HepG2 (cell line): Measurements from ENCODE around the gene FDXR. TPM values are rescaled to one million over a fixed set of nuclear protein-coding genes. Genes with fewer than 3 reads are reported as not detected.

Experiments
- HNRNPL ChIP-seq: fragments of 200-400 bp; formaldehyde crosslinking; IDR thresholded peaks from 2 replicates; pipeline ENCODE4 v1.6.1; 2017; ENCODE audit warnings: mild to moderate bottlenecking, low read depth, low read length
- KAT8 ChIP-seq: IDR thresholded peaks from 2 replicates; pipeline ENCODE4 v1.6.1; 2016; ENCODE audit warnings: missing genetic modification reagents, missing compliant biosample characterization
- MAZ ChIP-seq, 2 experiments: sonication (generic) in 1 of 2; formaldehyde crosslinking in 1 of 2; IDR thresholded peaks; 2 replicates each; pipeline versions ENCODE4 v1.5.0 to v1.6.1; 2012 to 2020; ENCODE audit warnings: low read depth in 2 of 2, mild to moderate bottlenecking in 2 of 2, borderline replicate concordance in 1 of 2, improper control_type of control experiment in 1 of 2, low read length in 1 of 2, missing genetic modification reagents in 1 of 2, moderate library complexity in 1 of 2
- ONECUT2 ChIP-seq: sonication (generic); formaldehyde crosslinking; IDR thresholded peaks from 2 replicates; pipeline ENCODE4 v1.4.0; 2020; ENCODE audit warnings: missing genetic modification reagents
- XBP1 ChIP-seq: sonication (generic); formaldehyde crosslinking; IDR thresholded peaks from 2 replicates; pipeline ENCODE4 v1.5.0; 2020; ENCODE audit warnings: missing genetic modification reagents
- ZBTB3 ChIP-seq: sonication (generic); formaldehyde crosslinking; IDR thresholded peaks from 2 replicates; pipeline ENCODE4 v1.4.0; 2020; ENCODE audit warnings: low read depth, mild to moderate bottlenecking, moderate library complexity, missing genetic modification reagents, borderline replicate concordance
- ZBTB42 ChIP-seq: sonication (generic); formaldehyde crosslinking; IDR thresholded peaks from 2 replicates; pipeline ENCODE4 v1.5.0; 2020; ENCODE audit warnings: mild to moderate bottlenecking, missing genetic modification reagents
- ZBTB7B ChIP-seq: sonication (generic); formaldehyde crosslinking; IDR thresholded peaks from 2 replicates; pipeline ENCODE4 v1.4.0; 2020; ENCODE audit warnings: missing genetic modification reagents
- ZNF205 ChIP-seq: IDR thresholded peaks from 2 replicates; pipeline ENCODE4 v1.6.1; 2018; ENCODE audit warnings: missing biosample characterization, missing genetic modification reagents
- ZNF674 ChIP-seq: sonication (generic); formaldehyde crosslinking; IDR thresholded peaks from 2 replicates; pipeline ENCODE4 v1.5.0; 2020; ENCODE audit warnings: low read depth, mild to moderate bottlenecking, missing genetic modification reagents
- ZNF709 ChIP-seq: sonication (generic); formaldehyde crosslinking; IDR thresholded peaks from 2 replicates; pipeline ENCODE4 v1.5.0; 2020; ENCODE audit warnings: mild to moderate bottlenecking, missing genetic modification reagents
- polyA plus RNA-seq, 8 experiments: library from polyadenylated mRNA; depleted of rRNA in 3 of 8; stranded (reverse) in 7 of 8; unstranded in 1 of 8; fragments of >200 nt; fragmentation: Illumina TruSeq in 4 of 8; extraction: Trizol in 4 of 8; gene quantifications; 2 replicates each; pipeline versions ENCODE4 v1.2.1 to v1.2.3, GENCODE V29; 2011 to 2016; ENCODE audit warnings: low read depth in 4 of 8, missing spikeins in 1 of 8, mixed read lengths in 1 of 8; ENCODE audit not compliant: insufficient read depth in 1 of 8
- total RNA-seq, 5 experiments: library from RNA; depleted of rRNA; stranded (reverse); fragments of >200 nt; fragmentation: Illumina TruSeq; extraction: Trizol; gene quantifications; 2 replicates each; pipeline ENCODE4 v1.2.3, GENCODE V29; 2016; ENCODE audit warnings: low read depth in 1 of 5
- TF ChIP-seq, protein P1 (sequence below): sonication (generic); formaldehyde crosslinking; IDR thresholded peaks from 2 replicates; pipeline ENCODE4 v1.4.0; 2020; ENCODE audit warnings: mild to moderate bottlenecking, missing genetic modification reagents
- TF ChIP-seq, protein P2 (sequence below): sonication (generic); formaldehyde crosslinking; IDR thresholded peaks from 2 replicates; pipeline ENCODE4 v1.4.0; 2020; ENCODE audit warnings: missing genetic modification reagents, borderline replicate concordance
- TF ChIP-seq, protein P3 (sequence below): sonication (generic); formaldehyde crosslinking; conservative IDR thresholded peaks from 2 replicates; pipeline ENCODE4 v1.4.0; 2020; ENCODE audit warnings: missing genetic modification reagents
- TF ChIP-seq, protein P4 (sequence below): sonication (generic); formaldehyde crosslinking; conservative IDR thresholded peaks from 2 replicates; pipeline ENCODE4 v1.4.0; 2020; ENCODE audit warnings: mild to moderate bottlenecking, missing genetic modification reagents, moderate library complexity
- TF ChIP-seq, protein P5 (sequence below): sonication (generic); formaldehyde crosslinking; IDR thresholded peaks from 2 replicates; pipeline ENCODE4 v1.5.0; 2020; ENCODE audit warnings: missing genetic modification reagents, mild to moderate bottlenecking, borderline replicate concordance
- TF ChIP-seq, protein P6 (sequence below): sonication (generic); formaldehyde crosslinking; IDR thresholded peaks from 2 replicates; pipeline ENCODE4 v1.8.1; 2023; ENCODE audit warnings: mild to moderate bottlenecking, missing genetic modification reagents, borderline replicate concordance

Gene FDXR
- total and polyA plus RNA-seq, 2 of the 13 experiments (the other 11 are each of a cell fraction or from before 2014, with no cell fraction given) = 23.4 to 116 TPM

DNA sequence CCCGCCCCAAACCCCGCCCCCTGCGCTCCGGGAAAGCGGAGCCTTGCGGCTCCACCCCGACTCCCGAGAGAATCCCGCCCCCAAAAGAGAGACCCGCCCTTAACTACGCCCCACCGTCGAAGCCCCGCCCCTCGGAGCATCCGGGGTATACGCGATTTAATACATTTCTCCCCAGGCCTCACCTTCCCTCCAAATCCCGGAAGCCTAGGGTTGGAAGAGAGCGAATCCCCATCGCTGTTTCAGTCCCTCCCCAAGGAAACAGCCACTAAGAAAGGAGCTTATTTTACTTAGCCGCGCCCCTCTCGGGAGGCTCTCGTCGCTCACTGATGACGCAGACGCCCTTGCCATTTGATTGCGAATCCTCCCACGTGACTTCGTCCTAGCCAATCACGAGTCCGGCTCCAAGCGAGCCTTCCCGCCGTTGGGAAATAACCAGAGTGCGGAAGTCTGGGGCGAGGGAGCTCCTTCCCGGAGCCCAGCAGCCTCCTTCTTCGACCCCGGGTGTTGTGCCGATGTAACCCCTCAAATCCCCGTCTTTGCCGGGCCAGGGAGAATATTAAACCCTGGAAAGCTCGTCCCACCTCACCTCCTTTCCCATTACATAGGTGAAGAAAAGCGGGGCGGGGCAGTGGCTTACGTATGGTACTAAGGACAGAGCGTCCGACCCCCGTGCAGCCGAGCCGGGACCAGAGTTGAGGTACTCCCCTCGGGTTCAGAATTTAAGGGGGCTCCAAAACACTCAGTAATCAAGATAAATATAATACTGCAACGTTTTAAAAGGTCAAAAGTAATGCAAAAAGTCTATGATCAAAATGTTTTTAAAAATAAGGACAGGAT, 461 bp upstream of the FDXR start (continued):
- TF ChIP-seq, protein P1, sequence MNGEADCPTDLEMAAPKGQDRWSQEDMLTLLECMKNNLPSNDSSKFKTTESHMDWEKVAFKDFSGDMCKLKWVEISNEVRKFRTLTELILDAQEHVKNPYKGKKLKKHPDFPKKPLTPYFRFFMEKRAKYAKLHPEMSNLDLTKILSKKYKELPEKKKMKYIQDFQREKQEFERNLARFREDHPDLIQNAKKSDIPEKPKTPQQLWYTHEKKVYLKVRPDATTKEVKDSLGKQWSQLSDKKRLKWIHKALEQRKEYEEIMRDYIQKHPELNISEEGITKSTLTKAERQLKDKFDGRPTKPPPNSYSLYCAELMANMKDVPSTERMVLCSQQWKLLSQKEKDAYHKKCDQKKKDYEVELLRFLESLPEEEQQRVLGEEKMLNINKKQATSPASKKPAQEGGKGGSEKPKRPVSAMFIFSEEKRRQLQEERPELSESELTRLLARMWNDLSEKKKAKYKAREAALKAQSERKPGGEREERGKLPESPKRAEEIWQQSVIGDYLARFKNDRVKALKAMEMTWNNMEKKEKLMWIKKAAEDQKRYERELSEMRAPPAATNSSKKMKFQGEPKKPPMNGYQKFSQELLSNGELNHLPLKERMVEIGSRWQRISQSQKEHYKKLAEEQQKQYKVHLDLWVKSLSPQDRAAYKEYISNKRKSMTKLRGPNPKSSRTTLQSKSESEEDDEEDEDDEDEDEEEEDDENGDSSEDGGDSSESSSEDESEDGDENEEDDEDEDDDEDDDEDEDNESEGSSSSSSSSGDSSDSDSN = 0 out of 2 replicates have a peak, but pooled peaks have one; percentile 8
- TF ChIP-seq KAT8 (peak; percentile 99), ZBTB3 (CRISPR knock-in tag) (no peak), ZNF709 (CRISPR knock-in tag) (peak; percentile 79; the same call in 1 of the 2 replicates), MAZ (IDR thresholded peaks at IDR 0.05; ENCODE audit: borderline replicate concordance, low read depth, low read length) (peak; percentile 82), MAZ (CRISPR knock-in tag; IDR thresholded peaks at IDR 0.05; ENCODE audit: low read depth) (no peak), ONECUT2 (CRISPR knock-in tag) (no peak), ZNF674 (no peak), ZNF205 (no peak), HNRNPL (no peak), ZBTB7B (CRISPR knock-in tag) (peak; percentile 58; the same call in 1 of the 2 replicates), ZBTB42 (CRISPR knock-in tag) (0 out of 2 replicates have a peak, but pooled peaks have one; percentile 36), XBP1 (CRISPR knock-in tag) (no peak)
- TF ChIP-seq, protein P2, sequence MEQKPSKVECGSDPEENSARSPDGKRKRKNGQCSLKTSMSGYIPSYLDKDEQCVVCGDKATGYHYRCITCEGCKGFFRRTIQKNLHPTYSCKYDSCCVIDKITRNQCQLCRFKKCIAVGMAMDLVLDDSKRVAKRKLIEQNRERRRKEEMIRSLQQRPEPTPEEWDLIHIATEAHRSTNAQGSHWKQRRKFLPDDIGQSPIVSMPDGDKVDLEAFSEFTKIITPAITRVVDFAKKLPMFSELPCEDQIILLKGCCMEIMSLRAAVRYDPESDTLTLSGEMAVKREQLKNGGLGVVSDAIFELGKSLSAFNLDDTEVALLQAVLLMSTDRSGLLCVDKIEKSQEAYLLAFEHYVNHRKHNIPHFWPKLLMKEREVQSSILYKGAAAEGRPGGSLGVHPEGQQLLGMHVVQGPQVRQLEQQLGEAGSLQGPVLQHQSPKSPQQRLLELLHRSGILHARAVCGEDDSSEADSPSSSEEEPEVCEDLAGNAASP (CRISPR knock-in tag) = peak; percentile 54; the same call in 1 of the 2 replicates
- TF ChIP-seq, protein P3, sequence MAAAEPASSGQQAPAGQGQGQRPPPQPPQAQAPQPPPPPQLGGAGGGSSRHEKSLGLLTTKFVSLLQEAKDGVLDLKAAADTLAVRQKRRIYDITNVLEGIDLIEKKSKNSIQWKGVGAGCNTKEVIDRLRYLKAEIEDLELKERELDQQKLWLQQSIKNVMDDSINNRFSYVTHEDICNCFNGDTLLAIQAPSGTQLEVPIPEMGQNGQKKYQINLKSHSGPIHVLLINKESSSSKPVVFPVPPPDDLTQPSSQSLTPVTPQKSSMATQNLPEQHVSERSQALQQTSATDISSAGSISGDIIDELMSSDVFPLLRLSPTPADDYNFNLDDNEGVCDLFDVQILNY (CRISPR knock-in tag) = peak; percentile 97
- TF ChIP-seq, protein P4, sequence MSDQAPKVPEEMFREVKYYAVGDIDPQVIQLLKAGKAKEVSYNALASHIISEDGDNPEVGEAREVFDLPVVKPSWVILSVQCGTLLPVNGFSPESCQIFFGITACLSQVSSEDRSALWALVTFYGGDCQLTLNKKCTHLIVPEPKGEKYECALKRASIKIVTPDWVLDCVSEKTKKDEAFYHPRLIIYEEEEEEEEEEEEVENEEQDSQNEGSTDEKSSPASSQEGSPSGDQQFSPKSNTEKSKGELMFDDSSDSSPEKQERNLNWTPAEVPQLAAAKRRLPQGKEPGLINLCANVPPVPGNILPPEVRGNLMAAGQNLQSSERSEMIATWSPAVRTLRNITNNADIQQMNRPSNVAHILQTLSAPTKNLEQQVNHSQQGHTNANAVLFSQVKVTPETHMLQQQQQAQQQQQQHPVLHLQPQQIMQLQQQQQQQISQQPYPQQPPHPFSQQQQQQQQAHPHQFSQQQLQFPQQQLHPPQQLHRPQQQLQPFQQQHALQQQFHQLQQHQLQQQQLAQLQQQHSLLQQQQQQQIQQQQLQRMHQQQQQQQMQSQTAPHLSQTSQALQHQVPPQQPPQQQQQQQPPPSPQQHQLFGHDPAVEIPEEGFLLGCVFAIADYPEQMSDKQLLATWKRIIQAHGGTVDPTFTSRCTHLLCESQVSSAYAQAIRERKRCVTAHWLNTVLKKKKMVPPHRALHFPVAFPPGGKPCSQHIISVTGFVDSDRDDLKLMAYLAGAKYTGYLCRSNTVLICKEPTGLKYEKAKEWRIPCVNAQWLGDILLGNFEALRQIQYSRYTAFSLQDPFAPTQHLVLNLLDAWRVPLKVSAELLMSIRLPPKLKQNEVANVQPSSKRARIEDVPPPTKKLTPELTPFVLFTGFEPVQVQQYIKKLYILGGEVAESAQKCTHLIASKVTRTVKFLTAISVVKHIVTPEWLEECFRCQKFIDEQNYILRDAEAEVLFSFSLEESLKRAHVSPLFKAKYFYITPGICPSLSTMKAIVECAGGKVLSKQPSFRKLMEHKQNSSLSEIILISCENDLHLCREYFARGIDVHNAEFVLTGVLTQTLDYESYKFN (CRISPR knock-in tag) = peak; percentile 50
- TF ChIP-seq, protein P5, sequence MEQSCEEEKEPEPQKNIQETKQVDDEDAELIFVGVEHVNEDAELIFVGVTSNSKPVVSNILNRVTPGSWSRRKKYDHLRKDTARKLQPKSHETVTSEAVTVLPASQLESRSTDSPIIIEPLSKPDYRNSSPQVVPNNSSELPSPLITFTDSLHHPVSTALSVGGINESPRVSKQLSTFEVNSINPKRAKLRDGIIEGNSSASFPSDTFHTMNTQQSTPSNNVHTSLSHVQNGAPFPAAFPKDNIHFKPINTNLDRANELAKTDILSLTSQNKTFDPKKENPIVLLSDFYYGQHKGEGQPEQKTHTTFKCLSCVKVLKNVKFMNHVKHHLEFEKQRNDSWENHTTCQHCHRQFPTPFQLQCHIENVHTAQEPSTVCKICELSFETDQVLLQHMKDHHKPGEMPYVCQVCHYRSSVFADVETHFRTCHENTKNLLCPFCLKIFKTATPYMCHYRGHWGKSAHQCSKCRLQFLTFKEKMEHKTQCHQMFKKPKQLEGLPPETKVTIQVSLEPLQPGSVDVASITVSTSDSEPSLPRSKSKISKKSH (CRISPR knock-in tag) = no peak; the same call in 1 of the 2 replicates
- TF ChIP-seq, protein P6, sequence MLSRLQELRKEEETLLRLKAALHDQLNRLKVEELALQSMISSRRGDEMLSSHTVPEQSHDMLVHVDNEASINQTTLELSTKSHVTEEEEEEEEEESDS (CRISPR knock-in tag) = 0 out of 2 replicates have a peak, but pooled peaks have one; percentile 66
